ENCODE measurements around the gene CENPF.
"Not testable (repeated sequence)": the region's sequence is repeated elsewhere in the genome, so short reads cannot be mapped to it uniquely, and the experiment has no call there.

The CENPF gene

GRCh38 chr1:214662223-214662785 lies 59.3 kb downstream of the CENPF start:
- no peak for DNase-seq

GRCh38 chr1:214664651-214665433 lies 61.8 kb downstream of the CENPF start:
- no peak for DNase-seq

- DNase-seq, result no peak
These were observed 62.7 kb downstream of the CENPF start for GRCh38 chr1:214665606-214666110.

- DNase-seq, result no peak
These were observed 63.7 kb downstream of the CENPF start for GRCh38 chr1:214666674-214667073.

GRCh38 chr1:214670098-214670497 lies 67.1 kb downstream of the CENPF start:
- peak; percentile 14 for DNase-seq

- not testable (repeated sequence) for DNase-seq
These were observed 70.0 kb downstream of the CENPF start for GRCh38 chr1:214673029-214673428.

- DNase-seq, result no peak
These were observed 70.6 kb downstream of the CENPF start for GRCh38 chr1:214673576-214673975.

- DNase-seq, result not testable (repeated sequence)
These were observed 72.5 kb downstream of the CENPF start for GRCh38 chr1:214675524-214675923.

- no peak for DNase-seq
These were observed 73.8 kb downstream of the CENPF start for GRCh38 chr1:214676747-214677146.

GRCh38 chr1:214677945-214678344 lies 75.0 kb downstream of the CENPF start:
- DNase-seq, result no peak

GRCh38 chr1:214678386-214678785 lies 75.4 kb downstream of the CENPF start:
- DNase-seq, result no peak

- DNase-seq, result no peak
These were observed 80.6 kb downstream of the CENPF start for GRCh38 chr1:214683621-214684020.

- peak; percentile 23 for DNase-seq
These were observed 82.9 kb downstream of the CENPF start for GRCh38 chr1:214685906-214686305.

GRCh38 chr1:214686497-214686896 lies 83.5 kb downstream of the CENPF start:
- DNase-seq, result no peak

GRCh38 chr1:214688891-214689290 lies 85.9 kb downstream of the CENPF start:
- DNase-seq, result no peak

- no peak for DNase-seq
These were observed 91.8 kb downstream of the CENPF start for GRCh38 chr1:214694769-214695168.

GRCh38 chr1:214698559-214698958 lies 95.6 kb downstream of the CENPF start:
- no peak for DNase-seq

GRCh38 chr1:214700437-214700836 lies 97.4 kb downstream of the CENPF start:
- no peak for DNase-seq

- DNase-seq, result no peak
These were observed 99.6 kb downstream of the CENPF start for GRCh38 chr1:214702556-214702955.

- DNase-seq, result no peak
These were observed 104.5 kb downstream of the CENPF start for GRCh38 chr1:214707306-214708087.

- DNase-seq, result no peak
These were observed 105.4 kb downstream of the CENPF start for GRCh38 chr1:214708321-214708955.

GRCh38 chr1:214709241-214709640 lies 106.2 kb downstream of the CENPF start:
- DNase-seq, result no peak

GRCh38 chr1:214712737-214713136 lies 109.7 kb downstream of the CENPF start:
- no peak for DNase-seq

All from eye (tissue), 1 donor.